GM23248 (cell line): ENCODE results near the gene CDH22. TPM values are rescaled to one million over a fixed set of nuclear protein-coding genes. Genes with fewer than 3 reads are reported as not detected.

Experiments used
- DNase-seq: peaks from one replicate; pipeline ENCODE4 v3.0.0-alpha.2; 2015
- H2AFZ ChIP-seq: fragments of 200-600 bp; sonication (generic); 2 replicates; pipeline ENCODE4 v1.6.1; 2016; ENCODE audit warnings: antibody characterized with exemption
- H3F3A ChIP-seq: fragments of 200-600 bp; sonication (generic); 2 replicates; pipeline ENCODE4 v1.6.1; 2016; ENCODE audit warnings: mild to moderate bottlenecking, antibody characterized with exemption, mixed run types; ENCODE audit not compliant: insufficient read depth
- H3K27ac ChIP-seq: fragments of 200-600 bp; sonication (generic); 2 replicates; pipeline ENCODE4 v1.5.1; 2016; ENCODE audit warnings: mild to moderate bottlenecking
- H3K27me3 ChIP-seq: fragments of 200-600 bp; sonication (generic); replicated peaks from 2 replicates; pipeline ENCODE4 v1.6.1; 2016; ENCODE audit warnings: mild to moderate bottlenecking; ENCODE audit not compliant: insufficient read depth
- H3K36me3 ChIP-seq: fragments of 200-600 bp; sonication (generic); 2 replicates; pipeline ENCODE4 v1.6.1; 2016; ENCODE audit warnings: low read depth, mild to moderate bottlenecking
- H3K4me1 ChIP-seq: fragments of 200-600 bp; sonication (generic); 2 replicates; pipeline ENCODE4 v1.6.1; 2016; ENCODE audit warnings: mild to moderate bottlenecking; ENCODE audit not compliant: insufficient read depth
- H3K4me2 ChIP-seq: fragments of 200-600 bp; sonication (generic); one replicate; pipeline ENCODE4 v1.6.1; 2016; ENCODE audit warnings: mild to moderate bottlenecking; ENCODE audit not compliant: unreplicated experiment
- H3K4me3 ChIP-seq: fragments of 200-600 bp; sonication (generic); 2 replicates; pipeline ENCODE4 v1.5.1; 2016; ENCODE audit warnings: mild to moderate bottlenecking
- H3K79me2 ChIP-seq: fragments of 200-600 bp; sonication (generic); 2 replicates; pipeline ENCODE4 v1.6.1; 2016; ENCODE audit warnings: mild to moderate bottlenecking; ENCODE audit not compliant: insufficient read depth
- H3K9ac ChIP-seq: fragments of 200-600 bp; sonication (generic); 2 replicates; pipeline ENCODE4 v1.6.1; 2016; ENCODE audit warnings: mild to moderate bottlenecking
- H3K9me2 ChIP-seq: fragments of 200-600 bp; sonication (generic); 2 replicates; pipeline ENCODE4 v1.6.1; 2016; ENCODE audit warnings: mixed run types, mild to moderate bottlenecking, moderate library complexity; ENCODE audit not compliant: insufficient read depth
- H3K9me3 ChIP-seq: fragments of 200-600 bp; sonication (generic); one replicate; pipeline ENCODE4 v1.6.1; 2017; ENCODE audit warnings: low read depth
- H4K20me1 ChIP-seq: fragments of 200-600 bp; sonication (generic); 2 replicates; pipeline ENCODE4 v1.6.0; 2016; ENCODE audit not compliant: insufficient read depth
- EZH2 ChIP-seq: fragments of 200-600 bp; sonication (generic); IDR thresholded peaks from 2 replicates; pipeline ENCODE4 v1.6.1; 2018; ENCODE audit warnings: antibody characterized with exemption, mild to moderate bottlenecking; ENCODE audit not compliant: insufficient read depth, poor library complexity, severe bottlenecking
- EZH2phosphoT487 ChIP-seq: fragments of 200-600 bp; sonication (generic); IDR thresholded peaks from 2 replicates; pipeline ENCODE4 v1.6.1; 2018; ENCODE audit warnings: antibody characterized with exemption, moderate library complexity, mild to moderate bottlenecking, low read depth; ENCODE audit not compliant: insufficient read depth
- WGBS, 2 experiments: methylation state at CpG; one replicate each; pipeline ENCODE4 v1.1.6; 2015 to 2017; ENCODE audit warnings: low lambda C conversion rate in 2 of 2, low coverage in 1 of 2; ENCODE audit errors: missing lambda C conversion rate in 2 of 2; 5-methylcytosine and 5-hydroxymethylcytosine counted together
- in situ Hi-C: fragments of 300-500 bp; cut with MboI; formaldehyde crosslinking; loops from 2 replicates; pipeline ENCODE4 v1.15.0; 2020
- polyA plus RNA-seq: library from polyadenylated mRNA; unstranded; fragments of >200 nt; fragmentation: Nextera tagmentation; extraction: Ambion mirVana; gene quantifications from 2 replicates; pipeline ENCODE4 v1.2.1, GENCODE V29; 2016
- total RNA-seq: library from RNA; depleted of rRNA; stranded (reverse); fragments of >200 nt; shearing (Covaris generic); gene quantifications from 2 replicates; pipeline ENCODE4 v1.2.3, GENCODE V29; 2014

Gene CDH22
- total and polyA plus RNA-seq, 2 experiments from 2014 or later: not detected

DNA sequence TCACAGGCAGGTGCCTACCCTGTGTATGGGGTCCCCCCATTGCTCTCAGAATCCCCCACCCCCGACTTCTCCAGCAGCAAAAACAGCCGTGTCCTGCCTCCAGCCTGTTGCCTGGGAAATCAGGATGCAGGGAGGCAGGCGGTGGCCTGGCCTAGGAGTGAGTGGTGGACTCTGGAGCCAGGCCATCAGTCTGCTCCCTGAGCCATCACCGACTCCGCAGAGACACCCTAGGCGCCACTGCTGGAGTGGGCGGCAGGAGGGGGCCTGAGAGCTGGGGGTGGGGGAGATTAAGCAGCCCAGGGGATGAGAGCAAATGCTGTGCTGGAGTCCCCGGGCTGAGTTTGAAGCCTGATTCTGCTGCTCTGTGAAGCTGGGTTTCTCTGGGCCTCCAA, 97.0 kb downstream of the CDH22 start:
- in situ Hi-C loops: no loop called here
- Histone ChIP-seq H3K9ac (no peak overlapping the region), H3F3A (no peaks in the 10 kb centered on the region), H3K9me3 (no peaks in the 10 kb centered on the region), H3K4me3 (no peak overlapping the region), H2AFZ (no peak overlapping the region), H3K79me2 (no peaks in the 10 kb centered on the region), H3K9me2 (no peaks in the 10 kb centered on the region), H3K27ac (no peak overlapping the region), H3K27me3 (peaks cover 14% of the 10 kb centered on the region), H4K20me1 (no peaks in the 10 kb centered on the region), H3K4me2 (no peak overlapping the region), H3K36me3 (no peaks in the 10 kb centered on the region), H3K4me1 (no peaks in the 10 kb centered on the region)
- DNase-seq: no peak
- TF ChIP-seq EZH2 (no peak), EZH2phosphoT487 (no peak)
- 51 to 62% methylated on average over 8 of the region's 8 CpGs for WGBS, 2 experiments

DNA sequence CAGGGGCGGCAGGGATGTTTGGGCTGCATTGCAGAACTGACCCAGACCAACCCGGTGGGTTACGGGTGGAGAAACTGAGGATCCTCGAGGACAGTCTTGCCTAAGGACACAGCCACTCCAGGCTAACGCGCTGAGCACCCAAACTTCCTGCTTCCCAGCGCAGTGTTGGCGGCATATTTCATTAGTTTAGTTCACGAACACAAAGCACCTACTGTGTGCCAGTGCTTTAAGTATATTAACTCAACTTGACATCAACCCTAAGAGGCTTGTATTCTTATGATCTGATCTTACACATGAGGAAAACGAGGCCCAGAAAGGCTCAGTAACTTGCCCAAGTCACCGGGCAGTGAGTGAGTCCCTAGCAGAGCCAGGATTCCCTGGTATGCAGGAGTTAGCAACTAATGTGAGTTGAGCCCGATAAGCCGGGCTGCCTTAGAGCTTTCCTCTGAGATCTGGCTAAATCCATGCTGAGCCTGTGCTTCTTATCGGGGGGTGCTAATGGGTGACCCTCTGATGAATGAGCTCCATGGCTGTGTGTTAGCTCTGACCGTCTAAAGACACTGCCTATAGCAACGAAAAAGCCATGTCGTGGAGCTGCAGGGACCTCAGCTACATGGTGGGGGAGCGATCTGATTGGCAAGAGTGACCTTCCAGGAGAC, 97.5 kb downstream of the CDH22 start:
- TF ChIP-seq EZH2: no peak
- TF ChIP-seq EZH2phosphoT487: no peak
- no peaks in the 10 kb centered on the region for H3K9me2 ChIP-seq
- no peaks in the 10 kb centered on the region for H4K20me1 ChIP-seq
- no peak for DNase-seq
- in situ Hi-C loops: no loop called here
- no peak overlapping the region for H2AFZ ChIP-seq
- H3K27ac ChIP-seq: no peak overlapping the region
- no peak overlapping the region for H3K4me2 ChIP-seq
- 65 to 66% methylated on average over 18 of the region's 18 CpGs for WGBS, 2 experiments
- H3K36me3 ChIP-seq: no peaks in the 10 kb centered on the region
- H3K9ac ChIP-seq: no peak overlapping the region
- H3K9me3 ChIP-seq: no peaks in the 10 kb centered on the region
- no peaks in the 10 kb centered on the region for H3K79me2 ChIP-seq
- no peaks in the 10 kb centered on the region for H3F3A ChIP-seq
- peaks cover 2% of the 10 kb centered on the region; the same call in 1 of the 2 replicates for H3K4me1 ChIP-seq
- no peak overlapping the region for H3K4me3 ChIP-seq
- peaks cover 14% of the 10 kb centered on the region for H3K27me3 ChIP-seq

DNA sequence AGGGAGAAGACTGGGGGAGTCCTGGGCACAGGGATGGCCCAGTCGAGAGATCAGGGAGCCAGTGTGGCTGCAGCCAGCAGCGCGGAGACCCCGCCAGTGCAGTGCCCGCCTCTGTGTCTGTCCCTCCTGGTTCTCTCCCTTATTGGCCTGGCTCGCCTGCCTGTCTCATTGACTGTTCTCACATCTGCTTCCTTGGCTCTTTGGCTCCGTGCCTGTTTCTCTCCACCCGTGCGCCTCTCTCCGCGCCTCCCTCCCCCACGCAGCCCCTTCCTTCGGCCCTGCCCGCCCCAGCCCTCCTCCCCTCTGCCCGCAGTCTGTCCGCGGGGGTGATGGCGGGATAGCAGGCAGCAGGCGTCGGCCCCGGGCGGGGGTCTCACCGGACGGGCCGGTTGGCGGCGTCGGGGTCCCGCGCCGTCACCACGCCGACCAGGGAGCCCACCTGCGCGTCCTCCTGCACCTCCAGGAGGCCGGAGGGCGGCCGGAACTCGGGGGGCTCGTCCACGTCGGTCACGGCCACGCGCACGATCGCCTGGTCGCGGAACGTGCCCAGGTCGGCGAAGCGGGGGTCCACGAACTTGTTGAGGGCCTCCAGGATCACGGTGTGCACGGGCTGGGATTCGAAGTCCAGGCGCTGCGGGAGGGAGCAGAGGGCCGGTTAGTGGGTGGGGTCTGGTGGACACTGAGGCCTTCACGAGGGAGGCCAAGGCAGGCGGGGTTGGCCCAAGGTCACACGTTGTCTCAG, 98.2 kb downstream of the CDH22 start:
- Histone ChIP-seq H3K4me3 (no peak overlapping the region), H3K27ac (no peak overlapping the region), H2AFZ (no peak overlapping the region), H3K27me3 (peaks cover 18% of the 10 kb centered on the region), H3F3A (no peaks in the 10 kb centered on the region), H3K4me2 (no peak overlapping the region), H4K20me1 (no peaks in the 10 kb centered on the region), H3K9me3 (no peaks in the 10 kb centered on the region), H3K4me1 (peaks cover 2% of the 10 kb centered on the region; the same call in 1 of the 2 replicates), H3K79me2 (no peaks in the 10 kb centered on the region), H3K9ac (no peak overlapping the region), H3K9me2 (no peaks in the 10 kb centered on the region), H3K36me3 (no peaks in the 10 kb centered on the region)
- 18 to 19% methylated on average over 36 to 63 of the region's 63 CpGs for WGBS, 2 experiments
- TF ChIP-seq EZH2phosphoT487 (no peak), EZH2 (no peak)
- in situ Hi-C loops: no loop called here
- DNase-seq: no peak

DNA sequence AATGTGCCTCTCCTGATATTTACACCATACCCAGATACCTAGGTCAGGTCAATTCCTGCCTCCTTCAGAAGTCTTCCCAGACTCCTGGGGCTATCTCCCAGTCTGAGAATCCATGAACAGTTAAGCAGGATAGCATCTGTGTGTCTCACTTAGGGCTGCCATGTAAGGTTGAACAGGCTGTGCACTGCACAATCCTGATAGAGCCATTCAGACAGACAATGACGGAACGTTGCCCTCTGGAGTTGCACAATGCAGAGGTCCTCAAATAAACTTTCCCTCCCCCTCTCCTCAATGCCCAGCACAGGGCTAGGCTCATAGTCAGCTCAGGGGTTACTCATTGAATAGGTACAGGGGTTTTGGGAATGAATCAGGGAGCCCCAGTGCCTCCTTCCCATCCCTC, 100.5 kb downstream of the CDH22 start:
- TF ChIP-seq EZH2 (no peak), EZH2phosphoT487 (no peak)
- in situ Hi-C loops: no loop called here
- 92 to 100% methylated on average over 2 of the region's 2 CpGs for WGBS, 2 experiments
- no peaks in the 10 kb centered on the region for H3K9me2 ChIP-seq
- H3K4me1 ChIP-seq: peaks cover 2% of the 10 kb centered on the region; the same call in 1 of the 2 replicates
- no peaks in the 10 kb centered on the region for H4K20me1 ChIP-seq
- H3K9ac ChIP-seq: no peak overlapping the region
- no peaks in the 10 kb centered on the region for H3F3A ChIP-seq
- H3K36me3 ChIP-seq: no peaks in the 10 kb centered on the region
- no peaks in the 10 kb centered on the region for H3K79me2 ChIP-seq
- no peak for DNase-seq
- peaks cover 39% of the 10 kb centered on the region for H3K27me3 ChIP-seq
- H3K9me3 ChIP-seq: no peaks in the 10 kb centered on the region
- no peak overlapping the region for H2AFZ ChIP-seq
- H3K4me2 ChIP-seq: no peak overlapping the region
- H3K27ac ChIP-seq: no peak overlapping the region
- no peak overlapping the region for H3K4me3 ChIP-seq
